ENCODE data around the gene SARM1.

- no peak for TF ChIP-seq CTCF (IDR thresholded peaks at IDR 0.05)
- TF ChIP-seq POLR2A (IDR thresholded peaks at IDR 0.05): no peak
Measured at GRCh38 chr17:28347261-28347891, 24.1 kb upstream of the SARM1 start.
